ENCODE measurements around the gene STYXL1.

- TF ChIP-seq EZH2phosphoT487 (IDR thresholded peaks at IDR 0.05), result no peak
- no peak for TF ChIP-seq CTCF (IDR thresholded peaks at IDR 0.05)
Measured at GRCh38 chr7:75960372-75960771, 87.4 kb downstream of the STYXL1 start.

All from neural progenitor cell (in vitro differentiated cells).